ENCODE data around the gene SCUBE3. TPM values are rescaled to one million over a fixed set of nuclear protein-coding genes. Genes with fewer than 3 reads are reported as not detected.

SCUBE3 gene
- 0.06 TPM in 2 replicates for total RNA-seq (2014; rRNA removed)
- 0.13 TPM for polyA plus RNA-seq (2012)

DNA sequence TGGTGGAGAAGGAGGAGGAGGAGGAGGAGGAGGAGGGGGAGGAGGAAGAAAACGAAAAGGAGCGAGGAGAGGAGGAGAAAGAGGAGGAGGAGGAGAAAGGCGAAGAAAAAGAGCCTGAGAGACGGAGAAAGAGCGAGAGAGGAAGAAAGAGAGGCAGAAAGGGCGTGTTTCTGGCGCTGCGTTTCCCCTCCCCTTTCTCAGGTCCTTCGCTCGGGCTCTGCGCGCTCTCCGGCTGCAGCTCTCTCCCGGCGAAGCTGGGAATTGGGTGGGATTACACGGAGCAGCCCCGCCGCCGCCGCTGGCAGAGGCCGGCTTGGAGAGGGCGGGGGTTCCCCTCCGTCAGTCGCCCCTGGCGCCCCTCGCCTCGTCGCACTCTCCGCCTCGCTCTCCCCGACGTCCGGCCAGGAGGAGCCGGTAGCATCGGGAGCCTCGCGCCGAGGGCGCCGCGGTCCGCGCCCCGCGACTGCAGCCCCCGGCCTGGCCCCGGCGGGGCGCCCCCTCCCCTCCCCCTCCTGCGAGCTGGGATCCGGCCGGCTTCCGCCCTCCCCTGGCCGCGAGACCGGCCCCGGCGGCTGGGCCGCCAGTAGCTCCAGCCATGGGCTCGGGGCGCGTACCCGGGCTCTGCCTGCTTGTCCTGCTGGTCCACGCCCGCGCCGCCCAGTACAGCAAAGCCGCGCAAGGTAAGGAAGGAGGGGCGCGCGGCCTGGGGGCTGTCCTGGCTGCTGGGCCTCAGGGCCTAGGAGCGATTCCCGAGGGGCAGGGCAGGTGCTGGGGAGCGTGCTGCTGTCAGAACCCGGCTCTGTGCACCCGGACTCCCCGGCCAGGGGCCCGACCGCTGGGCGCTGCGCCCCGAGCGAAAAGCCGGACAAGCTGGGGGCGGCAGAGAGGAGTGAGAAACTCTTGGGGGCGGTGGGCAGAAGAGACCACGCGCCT, at the start of gene SCUBE3:
TSS of gene SCUBE3 (plus strand) at position 133 of the 933 bp plus-strand sequence. CDS start at position 596, 463 bp downstream.
- no peak for DNase-seq (ENCODE audit: low read depth)

GRCh38 chr6:35164277-35164676, 49.5 kb upstream of the SCUBE3 start:
- DNase-seq (ENCODE audit: low read depth), result no peak

DNA sequence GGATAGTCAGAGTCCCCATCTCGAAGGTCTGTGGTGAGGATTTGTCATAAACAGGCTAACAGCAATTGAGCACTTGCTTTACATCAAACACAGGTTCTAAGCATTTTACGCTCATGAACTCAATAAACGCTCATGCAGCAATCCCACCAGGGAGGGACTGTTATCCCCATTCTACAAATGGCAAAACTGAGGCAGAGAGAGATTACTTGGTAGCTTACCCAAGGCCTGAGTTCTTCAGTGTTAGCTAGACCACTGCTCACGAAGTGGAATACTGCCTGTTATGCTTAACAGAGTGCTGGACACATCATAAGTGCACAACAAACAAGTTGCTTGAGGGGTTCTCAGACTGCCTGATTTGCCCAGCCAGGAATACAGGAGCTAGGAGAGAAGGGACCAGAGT, 48.9 kb upstream of the SCUBE3 start:
- DNase-seq (ENCODE audit: low read depth), result no peak

GRCh38 chr6:35165630-35166071, 48.1 kb upstream of the SCUBE3 start:
- DNase-seq (ENCODE audit: low read depth), result no peak

GRCh38 chr6:35166116-35166515, 47.6 kb upstream of the SCUBE3 start:
- no peak for DNase-seq (ENCODE audit: low read depth)

GRCh38 chr6:35166520-35166919, 47.2 kb upstream of the SCUBE3 start:
- no peak for DNase-seq (ENCODE audit: low read depth)

- DNase-seq (ENCODE audit: low read depth), result no peak
Observed at GRCh38 chr6:35167505-35167904, 46.3 kb upstream of the SCUBE3 start.

DNA sequence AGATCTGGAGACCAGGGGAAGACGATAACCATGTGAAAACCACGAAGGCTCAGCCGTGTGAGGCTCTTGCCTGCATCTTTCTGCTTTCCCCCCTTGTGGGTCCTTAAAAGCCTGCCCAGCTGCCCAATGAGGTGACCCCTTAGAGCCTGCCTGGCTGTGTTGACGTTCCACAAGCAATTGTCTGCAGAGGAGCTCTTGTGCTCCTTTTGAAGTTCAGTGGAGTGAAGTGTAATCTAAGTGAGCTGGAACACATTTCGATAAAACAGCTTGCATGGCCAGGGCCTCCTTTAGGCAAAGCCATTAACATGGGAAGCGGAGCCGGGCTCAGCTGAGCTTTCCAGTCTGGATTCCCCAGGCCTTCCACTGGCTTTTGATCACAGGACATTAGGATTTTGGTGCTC, 45.3 kb upstream of the SCUBE3 start:
- no peak for DNase-seq (ENCODE audit: low read depth)

DNA sequence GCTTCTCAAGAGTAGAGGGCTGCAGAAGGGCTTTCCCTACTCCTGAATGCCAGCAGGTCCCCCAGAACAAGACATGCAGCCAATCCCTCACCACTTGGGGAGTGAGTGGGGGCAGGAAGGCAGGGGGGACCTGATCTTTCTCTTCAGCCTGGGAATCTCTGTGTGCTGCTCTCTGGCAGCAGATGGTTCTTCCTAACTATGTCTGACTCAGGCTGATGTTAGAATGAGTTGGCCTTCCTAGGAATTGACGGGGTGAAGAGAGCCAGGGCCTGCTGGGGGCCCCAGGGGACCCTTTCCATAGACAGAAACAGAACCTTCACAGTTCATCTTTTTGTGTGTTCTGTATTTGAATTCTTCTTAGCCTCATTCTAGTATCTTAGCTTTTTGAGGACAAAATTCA, 43.6 kb upstream of the SCUBE3 start:
- peak; percentile 78 for DNase-seq (ENCODE audit: low read depth)

GRCh38 chr6:35170891-35171290, 42.9 kb upstream of the SCUBE3 start:
- no peak for DNase-seq (ENCODE audit: low read depth)

- no peak for DNase-seq (ENCODE audit: low read depth)
Observed at GRCh38 chr6:35173044-35173426, 40.7 kb upstream of the SCUBE3 start.

DNA sequence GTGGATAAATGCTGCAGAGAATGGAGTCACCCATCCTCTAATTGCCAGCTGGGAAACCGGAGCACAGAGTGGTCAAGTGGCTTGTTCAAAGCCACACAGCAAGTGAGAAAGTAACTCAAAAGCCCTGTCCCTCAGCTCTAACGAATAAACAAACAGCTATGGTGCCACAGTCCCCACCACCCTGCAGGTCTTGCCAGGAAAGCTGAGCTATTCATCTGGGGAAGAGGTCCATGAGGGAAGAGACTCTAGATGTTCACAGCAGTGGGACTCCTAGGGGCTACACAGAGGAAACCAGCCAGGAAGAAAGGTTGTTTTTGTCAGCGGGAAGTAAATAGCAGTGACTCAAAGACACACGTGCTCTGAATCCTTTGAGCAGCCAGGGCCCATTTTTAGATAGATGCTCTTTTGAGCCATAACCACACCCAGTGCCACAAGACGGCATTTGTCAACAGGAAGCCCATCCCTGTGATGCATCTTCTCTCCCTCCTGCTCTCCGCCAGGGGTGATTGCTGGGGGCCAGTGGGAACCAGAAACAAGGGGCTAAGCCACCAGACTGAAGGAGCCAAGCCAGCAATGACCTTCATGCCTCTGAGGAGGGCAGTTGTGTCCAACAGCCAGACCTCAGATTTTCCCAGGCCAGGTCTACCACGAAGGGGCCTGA, 40.2 kb upstream of the SCUBE3 start:
- peak; percentile 45 for DNase-seq (ENCODE audit: low read depth)

GRCh38 chr6:35174088-35174434, 39.7 kb upstream of the SCUBE3 start:
- no peak for DNase-seq (ENCODE audit: low read depth)

DNA sequence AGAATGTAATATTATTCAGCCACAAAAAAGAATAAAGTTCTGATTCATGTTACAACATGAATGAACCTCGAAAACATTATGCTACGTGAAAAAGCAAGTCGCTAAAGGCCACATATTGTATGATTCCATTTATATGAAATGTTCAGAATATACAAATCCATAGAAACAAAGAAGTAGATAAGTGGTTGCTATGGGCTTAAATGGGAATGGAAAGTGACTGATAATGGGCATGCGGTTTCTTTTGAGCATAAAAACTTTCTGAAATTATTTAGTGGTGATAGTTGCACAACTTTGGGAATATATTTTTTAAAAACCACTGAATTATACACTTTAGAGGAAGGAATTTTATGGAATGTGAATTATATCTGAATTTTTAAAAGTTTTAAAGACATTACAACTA, 39.3 kb upstream of the SCUBE3 start:
- DNase-seq (ENCODE audit: low read depth), result no peak

DNA sequence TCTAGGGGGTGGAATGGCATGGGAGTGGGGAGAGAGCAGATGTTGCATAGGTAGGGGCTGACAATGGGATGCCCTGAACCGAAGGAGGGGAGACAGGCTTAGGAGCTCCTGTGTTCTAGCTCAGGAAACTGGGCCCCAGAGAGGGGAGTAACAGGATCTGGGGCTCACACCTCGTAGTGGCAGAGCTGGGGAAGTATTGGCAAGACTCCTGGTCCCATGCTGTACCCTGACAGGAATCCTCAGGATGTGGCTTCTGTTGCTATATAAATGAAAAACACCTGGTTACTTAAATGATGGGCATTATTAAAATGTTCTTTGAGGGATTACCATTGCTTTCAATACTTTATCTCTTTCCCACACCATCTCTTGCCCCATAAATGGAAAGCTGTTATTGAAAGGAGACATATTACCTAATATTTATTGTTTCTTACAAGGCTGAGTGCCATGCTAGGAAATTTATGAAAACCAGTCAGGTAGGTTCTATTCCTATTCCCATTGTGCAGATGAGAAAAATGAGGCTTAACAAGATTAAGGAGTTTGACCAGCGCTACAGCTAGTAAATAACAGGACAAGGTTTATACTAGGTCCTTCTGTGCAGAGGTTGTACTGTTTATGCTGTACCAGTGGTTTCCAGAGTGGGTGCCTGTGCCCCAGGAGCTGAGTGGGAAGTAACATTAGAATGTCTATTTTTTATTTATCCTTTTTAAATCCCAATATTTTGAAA, 37.3 kb upstream of the SCUBE3 start:
- DNase-seq (ENCODE audit: low read depth), result no peak

GRCh38 chr6:35177157-35177556, 36.6 kb upstream of the SCUBE3 start:
- DNase-seq (ENCODE audit: low read depth), result no peak

GRCh38 chr6:35177596-35177995, 36.2 kb upstream of the SCUBE3 start:
- DNase-seq (ENCODE audit: low read depth), result no peak

DNA sequence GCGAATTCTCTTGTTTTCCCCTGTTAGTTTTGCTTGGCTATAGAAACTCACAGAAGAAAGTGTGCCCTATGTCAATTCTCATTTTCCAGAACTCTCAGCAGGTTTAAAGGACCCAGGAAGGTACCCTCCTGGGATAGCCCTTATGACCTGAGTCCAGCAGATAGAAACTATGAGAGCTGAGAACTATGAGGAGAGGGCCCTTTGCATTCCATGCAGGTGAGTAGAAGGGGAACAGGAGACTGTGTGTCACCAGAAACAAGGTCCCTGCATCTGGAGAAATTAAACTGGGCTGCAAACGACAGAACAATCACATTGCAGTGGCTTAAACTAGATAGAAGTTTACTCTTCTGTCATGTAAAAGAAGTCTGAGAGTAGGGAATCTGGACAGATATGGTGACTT, 35.7 kb upstream of the SCUBE3 start:
- DNase-seq (ENCODE audit: low read depth), result no peak

DNA sequence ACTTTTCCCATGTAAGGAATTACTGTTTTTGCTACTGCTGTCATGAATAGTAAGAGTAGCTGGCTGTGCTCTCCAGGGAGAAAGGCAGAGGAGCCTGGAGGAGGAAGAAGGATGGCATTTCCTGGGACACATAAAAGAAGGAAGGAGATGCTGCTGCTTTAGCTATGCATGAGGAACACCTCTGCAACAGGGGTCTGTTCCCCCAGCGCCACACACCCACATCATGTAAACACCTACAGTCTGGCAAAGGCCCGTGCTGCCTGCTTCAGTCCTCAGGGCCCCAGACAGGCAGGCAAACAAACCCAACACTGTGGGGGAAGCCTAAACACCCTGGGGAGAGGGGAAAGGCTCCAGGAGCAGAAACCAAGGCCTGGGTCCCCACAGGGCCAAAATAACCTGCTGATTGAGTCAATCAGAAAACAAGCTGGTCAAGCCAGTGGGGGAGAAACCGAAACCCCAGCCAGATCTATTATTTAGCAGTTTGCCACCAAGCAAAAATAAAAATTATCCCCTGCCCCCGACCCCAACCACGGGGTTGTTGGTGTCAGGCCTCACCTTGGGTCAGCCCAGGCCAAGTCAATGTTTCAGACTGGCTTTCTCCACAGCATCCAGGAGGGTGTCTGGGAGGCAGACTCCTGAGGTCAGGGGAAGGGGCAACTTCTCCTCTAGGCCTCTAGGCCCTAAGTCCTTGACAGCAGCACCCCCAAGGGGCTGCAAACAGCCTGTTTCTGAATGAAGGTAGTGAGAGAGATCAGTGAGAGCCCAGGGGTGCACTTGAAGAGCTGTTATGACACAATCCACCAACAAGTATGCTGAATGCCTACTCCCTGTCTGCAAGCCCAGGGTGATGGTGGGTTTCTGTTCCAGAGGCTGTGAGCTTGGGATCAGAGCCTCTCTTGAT, 34.6 kb upstream of the SCUBE3 start:
- DNase-seq (ENCODE audit: low read depth), result no peak

GRCh38 chr6:35179901-35180535, 33.7 kb upstream of the SCUBE3 start:
- no peak for DNase-seq (ENCODE audit: low read depth)

All from LHCN-M2 (cell line).